ENCODE results near the gene TLX2. TPM values are rescaled to one million over a fixed set of nuclear protein-coding genes. Genes with fewer than 3 reads are reported as not detected.

The TLX2 gene
- total RNA-seq, 3 donors from 2014 or later (not counting 1 experiment from before 2014, with no cell fraction given): 0.23 to 0.45 TPM; not detected in 1

DNA sequence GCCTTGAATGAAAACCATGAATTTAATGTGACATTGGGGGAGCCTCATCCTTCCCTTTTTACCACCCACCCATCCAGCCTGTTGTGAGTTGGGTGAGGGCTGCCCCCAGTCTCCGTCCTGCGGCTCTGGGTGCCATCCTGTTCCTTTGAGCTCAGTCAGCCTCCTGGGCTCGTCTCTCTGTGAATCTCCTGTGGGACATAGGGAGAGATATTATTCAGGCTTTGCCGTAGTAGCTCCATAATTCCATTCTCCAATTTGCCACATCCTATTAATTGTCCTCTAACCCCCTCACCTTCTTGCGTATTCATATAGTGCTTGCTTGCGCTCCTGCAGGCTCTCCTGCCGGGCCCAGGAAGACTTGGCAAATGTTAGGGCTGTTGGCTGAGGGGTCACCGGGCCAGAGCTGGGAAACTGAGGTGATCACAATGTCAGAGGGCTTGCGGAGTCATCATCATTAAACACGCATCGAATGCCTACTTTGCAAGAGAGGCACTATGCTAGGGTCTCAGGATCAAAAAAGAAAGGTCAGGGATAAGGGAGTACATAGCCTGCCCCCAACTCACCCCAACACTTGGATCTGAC lies 12.5 kb downstream of the TLX2 start:
- Histone ChIP-seq H3K4me3 (ENCODE audit: low read length) (no peak overlapping the region), H3K9me3 (ENCODE audit: control insufficient read depth, insufficient read depth, low read length) (no peaks in the 10 kb centered on the region), H3K4me1 (ENCODE audit: control insufficient read depth, insufficient read depth, low read length) (peaks cover 30% of the 10 kb centered on the region), H3K27ac (ENCODE audit: low read length) (no peak overlapping the region), H3K36me3 (ENCODE audit: control insufficient read depth, insufficient read depth, low read length) (peaks cover 27% of the 10 kb centered on the region), H3K27me3 (ENCODE audit: control insufficient read depth, insufficient read depth, low read length) (no peaks in the 10 kb centered on the region)
- 100% methylated on average over 9 of the region's 11 CpGs for WGBS (ENCODE audit: insufficient coverage)
- intact Hi-C loops (cut with micrococcal nuclease): no loop called here
- H3K27ac Mint-ChIP-seq: peak overlapping the region; percentile 11 to 58
- H3K36me3 Mint-ChIP-seq: peaks cover 10% of the 10 kb centered on the region
- H3K9me3 Mint-ChIP-seq: no peaks in the 10 kb centered on the region
- peaks cover 25 to 37% of the 10 kb centered on the region in 2 donors for H3K4me1 Mint-ChIP-seq
- no peak for TF ChIP-seq CTCF (IDR thresholded peaks at IDR 0.05)
- peak overlapping the region; percentile 50 for H3K4me3 Mint-ChIP-seq
- no peak for DNase-seq
- ATAC-seq: no peak
- no peaks in the 10 kb centered on the region for H3K27me3 Mint-ChIP-seq (ENCODE audit: low read depth in 2 of 2)

DNA sequence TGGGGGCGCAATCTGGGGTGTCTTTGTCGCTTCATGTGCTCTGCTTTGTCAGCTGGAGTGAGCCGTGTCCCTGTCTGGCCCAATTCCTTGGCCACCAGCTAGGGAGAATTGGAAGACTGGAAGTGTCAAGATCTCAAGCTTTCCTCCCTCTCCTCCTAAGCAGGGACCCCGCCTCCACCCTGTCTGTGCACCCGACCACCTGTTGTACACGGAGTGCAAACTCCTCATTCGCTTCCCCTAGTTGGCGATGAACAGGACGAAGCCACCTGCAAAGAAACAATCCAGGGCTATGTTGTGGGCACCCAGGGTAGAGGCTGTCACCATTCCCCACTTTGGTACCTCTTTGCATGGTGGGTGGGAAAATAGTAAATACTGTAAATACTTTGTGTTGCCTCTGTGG lies 13.5 kb downstream of the TLX2 start:
- ATAC-seq (no peak), DNase-seq (no peak)
- Histone ChIP-seq H3K9me3 (ENCODE audit: control insufficient read depth, insufficient read depth, low read length) (no peaks in the 10 kb centered on the region), H3K4me1 (ENCODE audit: control insufficient read depth, insufficient read depth, low read length) (peaks cover 31% of the 10 kb centered on the region), H3K27ac (ENCODE audit: low read length) (no peak overlapping the region), H3K4me3 (ENCODE audit: low read length) (no peak overlapping the region), H3K36me3 (ENCODE audit: control insufficient read depth, insufficient read depth, low read length) (peaks cover 31% of the 10 kb centered on the region), H3K27me3 (ENCODE audit: control insufficient read depth, insufficient read depth, low read length) (no peaks in the 10 kb centered on the region)
- no peaks in the 10 kb centered on the region for H3K27me3 Mint-ChIP-seq (ENCODE audit: low read depth in 2 of 2)
- 93% methylated on average over 9 of the region's 9 CpGs for WGBS (ENCODE audit: insufficient coverage)
- H3K27ac Mint-ChIP-seq: peak overlapping the region; percentile 94 to 95
- H3K4me1 Mint-ChIP-seq: peaks cover 32 to 44% of the 10 kb centered on the region in 2 donors
- no peaks in the 10 kb centered on the region for H3K9me3 Mint-ChIP-seq
- H3K36me3 Mint-ChIP-seq: peaks cover 10% of the 10 kb centered on the region
- peak overlapping the region; percentile 96 for H3K4me3 Mint-ChIP-seq
- intact Hi-C loops (cut with micrococcal nuclease): loop anchor here (2.0 kb wide), 1 partner anchor 73 kb away; the partner anchor contains the start of gene INO80B
- TF ChIP-seq CTCF (IDR thresholded peaks at IDR 0.05): no peak

DNA sequence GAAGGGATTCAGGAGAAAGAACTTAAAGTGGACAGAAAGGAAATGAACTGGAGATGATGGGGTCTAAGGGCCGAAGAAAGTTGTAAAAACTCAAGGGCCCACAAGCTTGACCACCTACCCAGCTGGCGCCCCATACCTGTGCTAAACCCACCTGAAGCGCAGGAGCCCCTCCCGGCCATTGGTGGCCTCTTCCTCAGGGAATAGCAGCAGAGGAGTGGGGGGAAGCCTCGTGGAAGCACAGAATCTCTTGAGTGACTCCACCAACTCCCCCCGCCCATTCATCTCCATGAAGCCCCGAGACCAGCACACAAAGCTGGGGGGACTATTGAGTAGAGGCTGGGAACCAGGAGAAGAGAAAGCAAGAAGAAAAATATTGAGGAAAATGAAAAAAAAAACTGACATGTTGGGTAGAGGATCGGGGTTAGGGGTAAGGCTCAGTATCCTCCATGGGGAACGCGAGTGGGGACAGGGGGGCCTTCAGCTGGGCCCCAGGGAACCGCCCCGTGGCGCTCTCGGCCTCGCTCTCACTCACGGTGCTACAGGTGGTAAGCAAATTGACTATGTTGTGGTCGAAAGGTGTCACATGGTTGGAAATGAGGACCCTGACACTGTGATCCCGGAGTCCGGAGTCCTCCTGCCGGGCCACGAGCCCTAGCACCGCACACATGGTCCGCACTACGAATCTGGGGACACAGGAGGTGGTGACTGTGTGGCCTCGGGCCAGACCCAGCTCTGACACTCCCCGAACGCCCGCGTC lies 14.5 kb downstream of the TLX2 start:
- Mint-ChIP-seq H3K27ac (peak overlapping the region; percentile 94 to 95), H3K27me3 (ENCODE audit: low read depth in 2 of 2) (no peaks in the 10 kb centered on the region), H3K4me3 (peak overlapping the region; percentile 96), H3K9me3 (no peaks in the 10 kb centered on the region), H3K36me3 (peaks cover 10% of the 10 kb centered on the region), H3K4me1 (peaks cover 32 to 44% of the 10 kb centered on the region in 2 donors)
- Histone ChIP-seq H3K9me3 (ENCODE audit: control insufficient read depth, insufficient read depth, low read length) (no peaks in the 10 kb centered on the region), H3K36me3 (ENCODE audit: control insufficient read depth, insufficient read depth, low read length) (peaks cover 40% of the 10 kb centered on the region), H3K4me1 (ENCODE audit: control insufficient read depth, insufficient read depth, low read length) (peaks cover 31% of the 10 kb centered on the region), H3K27me3 (ENCODE audit: control insufficient read depth, insufficient read depth, low read length) (no peaks in the 10 kb centered on the region), H3K27ac (ENCODE audit: low read length) (peak overlapping the region; percentile 95), H3K4me3 (ENCODE audit: low read length) (peak overlapping the region; percentile 92)
- ATAC-seq (peak in 2 of 3 donors; percentile 0 to 1), DNase-seq (no peak)
- intact Hi-C loops (cut with micrococcal nuclease): loop anchor here (1.0 to 2.0 kb wide), 3 partner anchors 12 to 74 kb away; partner anchors contain the start of genes INO80B and PCGF1
- WGBS (ENCODE audit: insufficient coverage): 13% methylated on average over 26 of the region's 29 CpGs
- TF ChIP-seq CTCF (IDR thresholded peaks at IDR 0.05): no peak
